ENCODE results near the gene FGD5. TPM values are rescaled to one million over a fixed set of nuclear protein-coding genes. Genes with fewer than 3 reads are reported as not detected.

The FGD5 gene
- total RNA-seq, 2 donors from 2014 or later = not detected

DNA sequence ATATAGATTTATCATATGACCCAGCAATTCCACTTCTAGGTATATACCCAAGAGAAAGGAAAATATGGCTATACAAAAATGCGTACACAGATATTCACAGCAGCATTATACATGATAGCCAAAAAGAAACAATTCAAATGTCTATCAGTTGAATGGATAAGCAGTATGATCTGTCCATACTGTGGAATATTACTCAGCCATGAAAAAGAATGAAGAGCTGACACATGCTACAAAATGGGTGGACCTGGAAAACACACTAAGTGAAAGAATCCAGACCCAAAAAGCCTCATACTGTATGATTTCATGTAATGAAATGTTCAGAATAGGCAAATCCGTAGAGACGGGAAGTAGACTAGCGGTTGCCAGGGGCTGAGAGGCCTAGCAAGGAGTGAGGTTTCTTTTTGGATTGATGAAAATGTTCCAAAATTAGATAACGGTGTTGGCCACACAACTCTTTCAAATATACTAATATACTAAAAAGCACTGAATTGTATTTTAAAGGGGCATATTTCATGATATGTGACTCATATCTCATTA, 33.4 kb downstream of the FGD5 start:
- no peaks in the 10 kb centered on the region for H3K9me3 Mint-ChIP-seq
- H3K27ac Mint-ChIP-seq = no peak overlapping the region
- ATAC-seq (no peak), DNase-seq (ENCODE audit: low spot score in 2 of 2) (no peak)
- H3K36me3 Mint-ChIP-seq = no peaks in the 10 kb centered on the region

DNA sequence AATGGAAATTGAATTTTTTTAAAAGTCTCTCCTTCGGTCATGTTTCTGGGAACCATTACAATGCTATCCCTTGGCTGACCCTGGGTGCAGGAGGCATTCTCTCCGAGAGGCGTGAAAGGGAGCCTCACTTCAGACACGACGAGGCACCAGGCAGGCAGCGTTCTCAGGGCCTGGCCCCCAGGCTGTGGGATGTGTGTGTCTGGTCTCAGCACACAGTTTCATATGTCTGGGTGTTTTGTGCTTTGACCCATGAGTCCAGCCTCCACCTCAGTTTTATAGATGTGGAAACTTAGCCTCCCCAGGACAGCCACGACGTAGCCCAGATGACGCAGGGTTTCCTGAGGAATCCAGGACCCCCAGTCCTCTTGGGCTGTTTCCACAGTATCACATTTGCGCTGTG, 34.0 kb downstream of the FGD5 start:
- no peak for DNase-seq (ENCODE audit: low spot score in 2 of 2)
- no peak overlapping the region for H3K27ac Mint-ChIP-seq
- H3K9me3 Mint-ChIP-seq = no peaks in the 10 kb centered on the region

DNA sequence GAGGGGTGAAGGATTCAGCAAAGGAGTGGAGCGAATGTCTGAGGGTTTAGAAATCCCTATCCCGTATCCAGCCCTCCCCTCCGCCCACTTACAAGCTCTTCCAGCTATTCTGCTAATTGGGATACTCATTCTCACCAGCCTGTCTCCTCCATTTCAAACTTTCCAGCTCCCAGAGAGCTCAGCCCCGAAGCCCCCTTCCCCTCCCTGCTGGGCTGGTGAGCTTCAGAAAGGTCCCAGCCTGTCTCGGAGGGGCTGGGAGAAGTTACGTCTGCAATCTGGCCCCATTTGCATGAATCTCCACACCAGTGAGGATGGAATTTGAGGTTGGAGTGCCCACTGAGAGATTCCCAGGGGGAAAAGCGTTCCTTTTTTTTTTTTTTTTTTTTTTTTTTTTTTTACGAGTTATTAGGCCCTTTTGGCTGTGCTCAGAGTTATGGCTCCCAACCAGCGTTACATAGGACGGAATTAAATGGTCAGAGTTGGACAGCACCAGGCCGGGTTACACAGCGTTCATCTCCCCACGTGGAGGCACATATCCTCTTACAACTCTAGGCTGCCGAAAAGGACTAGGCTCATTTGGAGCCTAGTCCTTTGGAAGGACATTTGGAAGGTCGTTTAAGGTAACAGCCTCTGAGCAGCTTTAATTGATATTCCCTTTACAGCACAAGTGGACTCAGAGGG, 34.6 kb downstream of the FGD5 start:
- ATAC-seq = no peak
- Mint-ChIP-seq H3K36me3 (no peaks in the 10 kb centered on the region), H3K9me3 (no peaks in the 10 kb centered on the region), H3K27ac (no peak overlapping the region)
- no peak for DNase-seq (ENCODE audit: low spot score in 2 of 2)

More for the DNA sequence above, 34.0 kb downstream of the FGD5 start:
- no peaks in the 10 kb centered on the region for H3K36me3 Mint-ChIP-seq
- ATAC-seq = no peak

DNA sequence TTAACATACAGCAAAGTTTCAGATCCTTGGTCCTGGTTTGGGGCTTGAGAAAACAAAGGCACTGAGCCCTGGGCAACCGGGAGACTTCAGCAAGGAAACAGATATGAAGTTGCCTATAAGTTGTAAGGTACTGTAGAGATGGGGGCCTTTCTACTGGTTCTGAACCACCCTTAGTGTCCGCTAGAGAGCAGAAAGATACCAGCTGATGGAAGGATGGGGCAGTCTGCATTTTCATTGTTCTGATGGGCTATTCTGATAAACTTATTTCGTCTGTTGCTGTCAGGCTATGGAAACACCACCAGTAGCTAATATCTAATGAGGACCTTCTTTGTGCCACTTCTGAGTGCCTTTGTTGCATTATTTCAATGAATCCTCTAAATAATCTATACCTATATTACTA, 38.7 kb downstream of the FGD5 start:
- no peak for DNase-seq (ENCODE audit: low spot score in 2 of 2)
- ATAC-seq = no peak
- no peak overlapping the region for H3K27ac Mint-ChIP-seq
- no peaks in the 10 kb centered on the region for H3K36me3 Mint-ChIP-seq
- no peaks in the 10 kb centered on the region for H3K9me3 Mint-ChIP-seq

DNA sequence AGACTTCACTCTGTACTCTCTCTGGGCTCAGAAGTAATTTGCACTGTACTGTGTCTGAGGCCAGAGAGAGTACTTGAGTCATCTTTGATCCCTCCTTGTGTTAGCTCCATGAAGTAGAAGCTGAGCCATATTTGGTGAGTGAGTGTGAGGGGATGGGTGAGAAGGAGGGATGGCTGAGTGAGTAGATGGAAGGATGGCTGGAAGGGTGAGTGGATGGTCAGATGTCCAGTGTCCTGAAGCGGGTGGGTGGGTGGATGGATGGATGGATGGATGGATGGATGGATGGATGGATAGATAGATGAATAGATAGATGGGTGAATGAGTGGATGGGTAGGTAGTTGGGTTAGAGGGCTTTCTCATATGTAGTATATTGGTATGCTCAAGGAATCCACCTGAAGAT, 39.3 kb downstream of the FGD5 start:
- ATAC-seq = no peak
- no peaks in the 10 kb centered on the region for H3K36me3 Mint-ChIP-seq
- no peaks in the 10 kb centered on the region for H3K9me3 Mint-ChIP-seq
- H3K27ac Mint-ChIP-seq = no peak overlapping the region
- no peak for DNase-seq (ENCODE audit: low spot score in 2 of 2)

DNA sequence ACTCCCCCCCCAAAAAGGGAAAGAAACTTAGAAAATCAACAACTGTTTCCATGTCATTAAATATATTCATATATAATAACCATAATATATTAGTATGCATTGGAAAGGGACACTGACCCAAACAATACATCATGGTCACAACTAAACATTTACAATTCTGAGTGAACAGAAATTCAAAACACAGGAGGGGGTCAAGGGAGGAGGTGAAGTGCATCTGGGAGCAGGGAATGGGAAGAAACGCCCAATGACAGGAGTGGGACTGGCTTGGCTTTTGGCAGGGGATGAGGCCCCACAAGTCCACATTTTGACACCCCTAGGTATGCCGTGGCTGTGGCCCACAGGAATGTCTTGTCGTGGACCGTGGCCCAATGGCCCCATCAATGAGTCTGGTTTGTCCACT, 41.1 kb downstream of the FGD5 start:
- DNase-seq (ENCODE audit: low spot score in 2 of 2) = no peak
- no peaks in the 10 kb centered on the region for H3K36me3 Mint-ChIP-seq
- H3K9me3 Mint-ChIP-seq = no peaks in the 10 kb centered on the region
- ATAC-seq = no peak
- H3K27ac Mint-ChIP-seq = no peak overlapping the region

DNA sequence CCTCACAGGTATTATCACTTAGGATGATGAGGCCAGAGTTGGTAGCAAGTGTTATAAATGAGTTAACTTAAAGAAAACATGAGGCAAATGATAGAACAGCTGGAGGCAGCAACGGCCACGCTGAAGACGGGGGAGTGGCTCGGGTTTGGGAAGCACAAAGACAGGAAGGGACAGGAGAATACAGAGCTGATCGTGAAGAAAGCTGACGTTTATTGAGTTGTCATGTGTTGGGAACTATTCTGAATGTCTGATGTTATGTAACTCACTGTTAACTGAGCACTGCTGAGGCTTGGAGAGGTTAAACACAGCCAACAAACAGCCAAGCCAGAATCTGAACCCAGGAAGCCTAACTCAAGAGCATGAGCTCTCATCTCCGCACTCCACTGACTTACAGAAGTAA, 42.3 kb downstream of the FGD5 start:
- ATAC-seq (no peak), DNase-seq (ENCODE audit: low spot score in 2 of 2) (no peak)
- Mint-ChIP-seq H3K36me3 (no peaks in the 10 kb centered on the region), H3K9me3 (no peaks in the 10 kb centered on the region), H3K27ac (peak overlapping the region in 1 of 2 donors; percentile 25)

DNA sequence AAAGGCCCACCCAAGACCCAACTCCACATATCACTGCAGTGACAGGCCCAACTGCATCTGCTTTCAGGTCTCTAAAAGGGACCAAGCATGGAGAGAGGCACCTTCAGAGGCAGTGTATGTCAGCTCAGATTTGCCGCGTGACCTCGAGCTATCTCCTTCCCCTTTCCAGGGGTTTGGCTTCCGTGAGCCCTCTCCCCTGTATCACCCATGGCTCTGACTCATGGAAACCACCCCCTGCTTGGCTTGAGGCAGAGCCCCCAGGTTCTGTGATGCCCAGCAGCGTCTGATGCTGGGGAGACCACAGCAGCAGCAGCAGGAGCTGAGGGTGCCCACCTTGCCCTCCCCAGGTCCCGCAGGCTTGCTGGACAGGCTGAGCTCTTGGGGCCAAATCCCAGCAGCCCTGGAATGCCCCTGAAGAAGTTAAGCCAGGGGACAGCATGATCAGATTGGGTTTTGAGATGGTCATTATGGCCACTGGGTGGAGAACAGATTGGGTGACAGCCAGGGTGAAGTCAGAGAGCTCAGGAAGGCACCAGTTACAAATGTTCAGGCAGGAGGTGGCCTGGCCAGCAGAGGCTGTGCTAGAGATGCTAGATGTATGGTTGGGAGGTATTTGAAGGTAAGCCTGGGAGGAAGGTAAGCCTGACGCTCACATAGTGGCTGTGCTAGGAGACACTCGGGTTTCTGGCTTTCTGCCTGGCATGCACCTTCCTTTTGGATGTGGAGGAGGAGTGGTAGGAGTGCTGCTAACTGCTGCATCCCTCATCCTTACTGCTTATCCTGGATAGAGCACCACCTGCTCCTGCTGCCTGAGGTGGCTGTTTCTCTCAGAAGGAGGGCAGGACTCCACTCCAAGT, 42.9 kb downstream of the FGD5 start:
- DNase-seq (ENCODE audit: low spot score in 2 of 2) = no peak
- H3K9me3 Mint-ChIP-seq = no peaks in the 10 kb centered on the region
- no peak for ATAC-seq
- H3K27ac Mint-ChIP-seq = peak overlapping the region in 1 of 2 donors; percentile 52
- no peaks in the 10 kb centered on the region for H3K36me3 Mint-ChIP-seq

DNA sequence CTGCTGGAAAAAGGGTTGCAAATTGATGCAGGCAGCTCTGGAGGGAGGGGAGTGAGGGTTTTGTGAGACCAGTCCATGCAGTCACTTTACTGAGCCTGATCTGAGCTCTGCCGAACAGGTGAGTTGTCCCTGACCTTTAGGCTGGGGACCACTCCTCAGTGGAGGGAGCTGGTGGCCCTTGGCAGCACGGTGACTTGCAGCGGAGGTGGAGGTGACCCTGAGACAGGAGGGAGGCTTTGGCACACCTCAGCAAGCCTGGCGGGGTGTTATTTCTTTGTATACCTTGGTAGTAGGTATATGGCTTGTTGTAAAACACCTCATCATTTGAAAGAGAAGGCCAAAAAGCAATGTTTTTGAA, 43.5 kb downstream of the FGD5 start:
- Mint-ChIP-seq H3K27ac (peak overlapping the region in 1 of 2 donors; percentile 52), H3K36me3 (no peaks in the 10 kb centered on the region), H3K9me3 (no peaks in the 10 kb centered on the region)
- DNase-seq (ENCODE audit: low spot score in 2 of 2) (no peak), ATAC-seq (no peak)

DNA sequence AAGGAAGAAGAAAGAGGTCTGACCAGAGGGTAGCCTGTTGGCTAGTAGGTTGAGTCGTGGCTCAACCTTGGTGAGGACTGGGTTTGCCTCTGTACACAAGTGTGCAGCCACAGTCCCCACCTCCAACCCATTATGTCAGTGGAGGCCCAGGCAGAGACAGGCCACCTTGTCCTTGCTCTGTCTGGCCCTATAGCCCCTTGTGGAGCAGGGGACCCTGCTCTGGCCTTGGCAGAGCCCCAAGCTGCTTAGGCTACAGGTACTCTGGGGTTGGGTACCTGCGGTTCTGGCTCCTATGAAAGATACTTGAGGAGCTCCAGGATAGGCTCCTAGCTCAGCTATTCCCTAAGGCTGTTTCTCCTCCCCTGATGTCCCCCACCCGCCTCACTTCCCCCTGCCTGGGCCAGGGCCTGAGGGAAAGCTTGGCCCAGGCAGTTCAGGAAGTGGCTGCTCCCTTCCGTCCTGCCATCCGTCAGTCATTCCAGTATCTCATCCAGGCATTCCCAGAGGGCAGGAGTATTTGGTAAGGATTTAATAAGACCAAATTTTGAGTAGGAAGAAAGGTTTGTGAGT, 44.0 kb downstream of the FGD5 start:
- H3K27ac Mint-ChIP-seq = peak overlapping the region in 1 of 2 donors; percentile 52
- ATAC-seq (no peak), DNase-seq (ENCODE audit: low spot score in 2 of 2) (no peak)
- no peaks in the 10 kb centered on the region for H3K36me3 Mint-ChIP-seq
- H3K9me3 Mint-ChIP-seq = no peaks in the 10 kb centered on the region

DNA sequence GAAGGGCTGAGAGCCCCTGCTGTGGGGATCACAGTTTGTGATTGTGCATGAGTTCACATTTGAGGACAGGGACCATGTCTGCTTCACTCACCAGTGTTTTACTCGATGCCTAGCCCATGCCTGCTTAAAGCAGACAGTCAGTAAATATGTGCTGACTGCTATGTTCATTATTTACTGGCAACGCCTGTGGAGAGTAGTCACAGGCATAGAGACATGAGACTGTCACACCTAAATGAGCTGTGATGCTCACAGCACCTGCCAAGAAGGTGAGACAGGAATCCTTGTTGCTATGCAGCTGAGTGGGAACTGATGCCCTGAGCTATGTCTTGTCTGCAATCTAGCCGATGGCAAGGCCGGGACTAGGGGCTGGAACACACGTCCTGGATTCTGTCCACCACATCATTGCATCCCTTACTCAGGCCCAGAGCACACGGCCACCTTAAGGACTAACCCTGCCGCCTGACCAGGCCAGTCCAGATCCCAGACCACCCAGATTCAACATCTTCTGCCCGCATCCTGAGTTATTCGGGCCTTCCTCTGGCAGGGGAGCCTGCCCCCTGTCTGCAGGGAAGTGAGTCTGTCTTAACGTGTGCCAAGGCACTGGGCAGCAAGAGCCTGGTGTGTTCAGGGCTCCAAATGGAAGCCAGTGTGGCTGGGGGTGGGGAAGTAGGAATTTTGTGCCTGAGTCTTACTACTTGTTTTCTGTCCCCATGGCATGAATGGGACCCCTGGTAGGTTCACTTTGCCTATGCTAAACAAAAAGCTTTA, 44.8 kb downstream of the FGD5 start:
- ATAC-seq = no peak
- H3K9me3 Mint-ChIP-seq = no peaks in the 10 kb centered on the region
- no peak overlapping the region for H3K27ac Mint-ChIP-seq
- no peaks in the 10 kb centered on the region for H3K36me3 Mint-ChIP-seq
- no peak for DNase-seq (ENCODE audit: low spot score in 2 of 2)

DNA sequence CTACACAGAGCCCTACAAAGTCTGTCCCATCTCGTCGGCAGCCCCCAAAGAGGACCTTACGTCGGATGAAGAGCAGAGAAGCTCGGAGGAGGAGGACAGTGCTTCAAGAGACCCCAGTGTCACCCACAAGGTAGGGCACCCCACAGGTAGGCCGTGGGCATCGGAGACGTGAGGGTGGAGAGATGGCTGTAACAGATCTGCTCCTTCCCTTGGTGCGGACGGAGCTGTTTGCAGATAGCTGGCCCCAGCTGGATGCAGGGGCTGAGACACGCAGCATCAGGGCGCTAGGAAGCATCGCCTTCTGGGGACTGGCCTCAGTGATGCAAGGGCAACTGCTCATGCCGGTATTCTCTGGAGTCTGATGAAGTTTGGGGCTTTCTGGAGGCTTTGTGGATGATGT, 45.4 kb downstream of the FGD5 start:
- ATAC-seq = no peak
- no peaks in the 10 kb centered on the region for H3K9me3 Mint-ChIP-seq
- no peaks in the 10 kb centered on the region for H3K36me3 Mint-ChIP-seq
- H3K27ac Mint-ChIP-seq = no peak overlapping the region
- no peak for DNase-seq (ENCODE audit: low spot score in 2 of 2)

DNA sequence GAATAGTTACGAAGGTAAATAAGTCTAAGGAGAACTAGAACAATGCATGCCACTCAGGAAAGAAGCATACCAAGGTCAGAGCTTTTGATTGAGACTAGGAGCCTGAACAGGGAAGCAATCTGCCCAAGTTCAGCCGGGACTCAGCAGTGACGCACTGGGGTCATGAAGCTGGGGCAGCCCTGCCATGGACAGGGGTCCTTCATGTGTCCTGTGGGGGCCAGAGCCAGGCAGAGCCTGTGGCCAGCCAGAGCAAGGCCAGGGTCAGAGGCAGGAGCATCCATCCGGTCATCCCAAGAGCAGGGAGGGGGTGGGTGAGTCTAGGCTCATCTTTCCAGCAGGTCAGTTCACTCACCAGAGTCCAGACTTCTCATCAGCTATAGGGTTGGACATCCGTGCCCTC, 47.9 kb downstream of the FGD5 start:
- no peaks in the 10 kb centered on the region for H3K9me3 Mint-ChIP-seq
- no peak for ATAC-seq
- H3K36me3 Mint-ChIP-seq = no peaks in the 10 kb centered on the region

DNA sequence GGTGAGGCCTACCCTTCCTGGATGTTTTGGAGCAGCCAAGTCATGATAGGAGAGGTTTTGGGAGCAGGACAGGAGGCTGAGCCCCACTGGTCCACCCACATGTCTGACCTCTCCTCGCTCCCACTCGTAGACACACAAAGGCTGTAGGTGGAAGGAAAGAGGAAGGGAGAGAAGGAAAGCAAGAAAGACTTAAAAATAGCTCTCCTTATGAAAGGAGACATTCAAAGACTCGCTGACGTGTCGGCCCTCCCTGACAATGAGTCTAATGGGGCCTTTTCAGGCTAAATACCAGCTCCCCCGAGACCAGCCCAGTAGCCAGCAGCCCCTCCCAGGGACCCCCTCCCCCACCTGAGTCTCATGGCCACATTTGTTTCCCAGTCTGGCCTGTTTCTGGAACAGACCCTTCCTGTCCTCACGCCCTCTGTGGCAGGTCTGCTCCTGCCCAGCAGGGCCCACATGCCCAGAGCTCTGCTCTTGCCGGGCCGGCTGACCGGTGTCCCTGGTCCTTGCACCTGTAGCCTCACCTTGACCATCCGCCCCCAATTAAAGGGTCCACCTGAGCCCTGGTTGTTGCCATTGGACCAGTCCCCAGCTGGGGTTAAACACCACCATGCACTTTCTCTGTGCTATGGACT, 49.3 kb downstream of the FGD5 start:
- DNase-seq (ENCODE audit: low spot score in 2 of 2) (no peak), ATAC-seq (no peak)
- no peaks in the 10 kb centered on the region for H3K9me3 Mint-ChIP-seq
- no peak overlapping the region for H3K27ac Mint-ChIP-seq
- no peaks in the 10 kb centered on the region for H3K36me3 Mint-ChIP-seq

More for the DNA sequence above, 47.9 kb downstream of the FGD5 start:
- H3K27ac Mint-ChIP-seq = no peak overlapping the region
- DNase-seq (ENCODE audit: low spot score in 2 of 2) = no peak

DNA sequence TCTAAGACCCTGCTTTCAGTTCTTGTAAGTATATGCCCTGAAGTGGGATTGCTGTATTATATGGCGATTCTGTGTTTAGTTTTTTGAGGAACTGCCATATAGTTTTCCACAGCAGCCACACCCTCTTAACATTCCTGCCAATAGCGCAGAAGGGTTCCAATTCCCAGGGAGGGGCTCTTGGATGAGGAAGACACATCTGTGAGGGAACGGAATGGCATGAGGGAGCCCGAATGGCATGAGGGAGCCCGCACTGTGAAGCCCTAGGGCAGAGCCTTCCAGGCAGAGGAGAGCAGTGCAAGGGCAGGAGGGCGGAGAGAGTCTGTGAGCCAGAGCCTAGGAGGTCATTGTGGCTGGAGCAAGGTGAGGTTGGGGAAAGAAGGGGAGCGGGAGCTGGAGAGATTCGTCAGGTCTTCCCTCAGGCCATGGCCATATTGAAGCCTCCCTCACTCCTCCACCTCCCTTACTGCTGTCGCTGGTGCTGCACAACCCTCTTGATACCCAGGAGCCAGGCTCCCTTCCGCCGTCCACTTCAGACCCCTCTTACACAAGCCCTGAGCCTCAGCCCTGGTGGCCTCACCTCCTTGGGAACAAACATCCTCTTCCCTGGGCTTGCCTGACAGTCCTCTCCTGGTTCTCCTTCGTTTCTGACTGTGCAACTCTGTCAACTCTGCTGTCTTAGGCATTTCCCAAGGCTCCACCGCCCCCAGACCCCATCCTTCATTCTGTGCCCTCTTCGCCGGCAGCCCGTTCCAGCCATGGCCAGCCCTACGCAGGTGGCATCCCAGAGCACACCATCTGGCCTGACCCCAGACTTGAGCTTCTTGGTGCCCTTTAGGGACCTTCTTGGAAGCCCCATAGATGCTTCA, 51.4 kb downstream of the FGD5 start:
- H3K9me3 Mint-ChIP-seq = no peaks in the 10 kb centered on the region
- no peaks in the 10 kb centered on the region for H3K36me3 Mint-ChIP-seq
- no peak overlapping the region for H3K27ac Mint-ChIP-seq
- DNase-seq (ENCODE audit: low spot score in 2 of 2) (no peak), ATAC-seq (no peak)

DNA sequence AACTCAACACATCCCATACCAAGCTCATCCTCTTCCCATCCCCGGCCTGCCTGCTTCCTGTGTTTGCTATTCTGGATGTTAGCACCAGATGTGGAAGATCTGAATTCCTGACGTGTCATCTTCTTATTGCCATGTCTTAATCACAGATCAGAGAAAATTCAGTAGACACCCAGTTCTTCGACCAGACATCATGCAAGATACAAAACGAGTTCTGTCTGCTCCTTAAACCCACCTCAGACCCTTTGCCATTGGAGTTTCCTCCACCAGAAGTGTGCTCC, 52.0 kb downstream of the FGD5 start:
- Mint-ChIP-seq H3K36me3 (no peaks in the 10 kb centered on the region), H3K27ac (no peak overlapping the region), H3K9me3 (no peaks in the 10 kb centered on the region)
- DNase-seq (ENCODE audit: low spot score in 2 of 2) = no peak
- no peak for ATAC-seq
